ENCODE data around the gene PLPP4. TPM values are rescaled to one million over a fixed set of nuclear protein-coding genes. Genes with fewer than 3 reads are reported as not detected.

PLPP4 gene
- total and polyA plus RNA-seq, 2 of the 13 experiments (the other 11 are each of a cell fraction or from before 2014, with no cell fraction given), result not detected

- no peak overlapping the region for H3K27ac ChIP-seq (ENCODE audit: extremely low read length, insufficient read depth, low read length)
- POLR2A ChIA-PET, result no interaction called here
Observed at GRCh38 chr10:120605410-120605809, 148.4 kb downstream of the PLPP4 start.

More at GRCh38 chr10:120605410-120605809, 148.4 kb downstream of the PLPP4 start:
- FAIRE-seq (no peak), DNase-seq (ENCODE audit: low spot score) (no peak), ATAC-seq (no peak)
- Histone ChIP-seq H3K4me2 (ENCODE audit: low read depth, low read length) (no peak overlapping the region), H4K20me1 (ENCODE audit: insufficient read depth, low read length) (no peaks in the 10 kb centered on the region), H3K4me1 (ENCODE audit: insufficient read depth, low read length) (no peaks in the 10 kb centered on the region), H3K79me2 (ENCODE audit: insufficient read depth, low read length) (no peaks in the 10 kb centered on the region), H3K27me3 (ENCODE audit: control insufficient read depth in 1 of 2, insufficient read depth in 2 of 2, low read length in 2 of 2) (no peaks in the 10 kb centered on the region; a peak in 1 of 5 replicates), H3K9me3 (ENCODE audit: low read length) (peaks cover 7% of the 10 kb centered on the region), H3K36me3 (replicated peaks in 1 of 2; ENCODE audit: control insufficient read depth in 1 of 2, insufficient read depth in 2 of 2, low read length in 2 of 2) (no peaks in the 10 kb centered on the region), H2AFZ (ENCODE audit: low read length) (no peak overlapping the region), H3K9ac (ENCODE audit: insufficient read depth, low read depth, low read length) (no peak overlapping the region), H3K4me3 (replicated peaks in 1 of 3; ENCODE audit: insufficient read depth in 1 of 3, low read depth in 2 of 3, low read length in 3 of 3) (no peak overlapping the region)
- intact Hi-C loops (cut with micrococcal nuclease; ENCODE audit: unreplicated experiment), result no loop called here
- in situ Hi-C loops (cut with HindIII; ENCODE audit: extremely low pct_ligation_motif_present, low pct_unique_long_range_greater_than_20kb), result no loop called here
- no peak for TF ChIP-seq ARID3A (IDR thresholded peaks at IDR 0.05; ENCODE audit: low read depth, low read length)
- TF ChIP-seq BATF2 (CRISPR knock-in tag; IDR thresholded peaks at IDR 0.05), result no peak
- TF ChIP-seq BCLAF1 (IDR thresholded peaks at IDR 0.05), result no peak
- TF ChIP-seq KAT7 (CRISPR knock-in tag; IDR thresholded peaks at IDR 0.05; ENCODE audit: borderline replicate concordance), result no peak
- no peak for TF ChIP-seq ZBTB25 (CRISPR knock-in tag; IDR thresholded peaks at IDR 0.05)
- no peak for TF ChIP-seq PPARG (CRISPR knock-in tag; conservative IDR thresholded peaks at IDR 0.05)
- no peak for TF ChIP-seq ZBTB14 (CRISPR knock-in tag; IDR thresholded peaks at IDR 0.05)
- TF ChIP-seq THYN1 (CRISPR knock-in tag; IDR thresholded peaks at IDR 0.05; ENCODE audit: borderline replicate concordance, low read depth), result no peak
- TF ChIP-seq NFYC (CRISPR knock-in tag; IDR thresholded peaks at IDR 0.05), result no peak
- TF ChIP-seq SALL1 (CRISPR knock-in tag; IDR thresholded peaks at IDR 0.05), result no peak
- TF ChIP-seq SRF (IDR thresholded peaks at IDR 0.05; ENCODE audit: low read depth, low read length), result no peak
- no peak for TF ChIP-seq NCOA1 (CRISPR knock-in tag; IDR thresholded peaks at IDR 0.05)
- no peak for TF ChIP-seq ZNF670 (CRISPR knock-in tag; IDR thresholded peaks at IDR 0.05; ENCODE audit: borderline replicate concordance)
- CTCF ChIA-PET (ENCODE audit: low intra/inter-chr PET ratio, low total read pairs), result no interaction called here
- 6% methylated on average over 3 of the region's 3 CpGs for WGBS (ENCODE audit: low lambda C conversion rate)
- BruUV-seq (replicated peaks), result no TSS peak

Measured in HepG2 (cell line).